Measurements from ENCODE around the gene CDRT4. TPM values are rescaled to one million over a fixed set of nuclear protein-coding genes. Genes with fewer than 3 reads are reported as not detected.
A peak's percentile ranks its signal among the peaks of the same experiment; 100 is the strongest.

The CDRT4 gene
- total RNA-seq, 1 donor from 2014 or later: 6.9 TPM

DNA sequence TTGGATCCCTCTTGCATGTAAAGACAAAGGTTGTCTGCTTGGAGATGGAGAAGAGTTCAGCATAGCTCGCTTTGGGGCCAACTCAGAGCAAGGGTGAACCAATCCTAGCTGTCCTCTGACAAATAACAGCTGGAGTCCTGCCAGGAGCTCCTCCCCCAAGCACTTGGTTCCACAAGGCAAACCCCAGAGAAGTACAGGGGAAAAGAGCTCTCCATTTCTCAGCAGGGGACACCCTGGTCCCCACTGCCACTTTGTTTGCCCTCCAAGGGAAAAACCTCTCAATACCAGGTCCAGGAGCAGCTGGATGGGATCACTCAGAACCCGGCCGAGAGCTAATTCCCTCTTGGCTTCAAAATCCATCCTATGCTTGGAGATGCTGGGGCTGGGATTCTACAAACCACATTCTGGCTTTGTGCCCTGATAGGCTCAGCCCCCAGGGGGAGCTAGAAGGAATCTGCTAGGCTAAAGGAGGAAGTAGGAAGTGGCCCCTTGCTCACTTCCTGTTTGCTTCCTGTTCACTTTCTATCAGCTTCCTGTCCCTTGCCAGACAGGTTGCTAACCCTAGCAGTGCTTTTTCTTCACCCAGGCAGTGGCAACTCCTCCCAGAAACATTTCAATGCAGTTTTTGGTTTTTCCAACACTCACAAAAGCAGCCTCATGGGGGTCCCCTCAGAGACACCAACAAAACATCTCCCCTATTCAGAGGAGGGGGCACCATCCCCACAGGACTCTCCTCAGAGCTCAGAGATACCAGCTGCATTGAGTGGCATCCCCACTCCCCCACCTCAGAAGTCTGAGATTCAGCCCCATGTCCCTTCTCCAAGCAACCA is 30.7 kb downstream of the CDRT4 start:
- DNase-seq (ENCODE audit: low spot score in 2 of 2) (peak in 1 of 2 donors; percentile 24), FAIRE-seq (no peak)

DNA sequence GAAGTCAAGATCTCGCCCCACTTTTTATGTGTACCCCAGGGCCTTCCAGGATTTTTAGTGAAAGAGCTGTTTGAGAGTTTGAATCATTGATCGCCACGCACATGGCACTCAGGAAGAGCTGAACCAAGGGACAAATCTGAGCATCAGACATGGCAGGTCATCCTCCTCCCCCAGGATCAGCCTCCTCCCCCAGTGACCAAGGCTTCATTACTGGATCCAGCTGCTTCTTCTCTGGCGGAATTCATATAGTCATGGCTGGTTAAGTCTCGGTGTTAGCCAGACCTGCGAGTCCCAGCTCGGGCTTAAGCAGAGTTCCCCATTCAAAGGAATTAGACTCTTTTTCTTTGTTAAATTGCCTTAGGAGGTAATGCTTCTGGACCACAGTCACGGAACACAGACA is 32.5 kb downstream of the CDRT4 start:
- no peak for DNase-seq (ENCODE audit: low spot score in 2 of 2)
- no peak for FAIRE-seq

DNA sequence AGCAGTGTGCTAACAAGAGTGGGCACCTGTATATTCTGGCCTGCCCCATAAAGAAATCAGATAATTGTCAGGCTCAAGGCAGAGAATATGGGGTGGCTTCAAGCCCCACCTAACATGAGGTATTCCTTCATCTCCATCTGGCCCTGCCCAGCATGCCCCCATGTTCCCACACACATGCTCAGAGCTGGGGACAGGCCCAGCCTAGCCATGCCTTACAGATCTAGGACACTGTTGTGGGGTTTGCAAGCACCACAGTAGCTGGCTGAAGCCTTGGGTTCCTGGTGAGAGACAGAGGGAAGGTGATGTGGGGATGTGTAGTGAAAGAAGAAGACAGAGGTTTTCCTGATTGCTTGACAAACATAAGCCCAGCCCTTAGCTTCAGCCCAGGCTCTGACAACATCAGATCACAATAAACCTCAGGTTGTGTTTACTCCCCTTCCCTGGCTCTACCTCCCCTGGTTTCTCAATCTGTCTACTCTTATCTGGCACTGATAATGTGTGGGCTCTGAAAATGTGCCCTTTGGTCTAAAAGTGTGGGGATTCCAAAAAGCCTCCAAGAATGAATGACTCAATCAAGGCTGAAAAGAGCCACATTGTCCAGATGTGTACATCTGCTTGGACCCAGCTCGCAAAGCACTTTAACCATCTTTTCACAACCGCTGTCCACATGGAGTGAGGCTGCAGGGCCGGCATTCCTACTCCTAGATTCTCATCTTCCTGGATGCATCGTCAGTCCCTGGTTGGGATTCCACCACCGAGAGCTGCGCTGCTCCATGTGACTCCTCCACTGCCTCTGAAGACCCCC is 34.4 kb downstream of the CDRT4 start:
- no peak for FAIRE-seq

GRCh38 chr17:15431766-15432165 is 35.7 kb downstream of the CDRT4 start:
- DNase-seq (ENCODE audit: low spot score in 2 of 2) (no peak), FAIRE-seq (no peak)

More for the DNA sequence above, 34.4 kb downstream of the CDRT4 start:
- no peak for DNase-seq (ENCODE audit: low spot score in 2 of 2)

DNA sequence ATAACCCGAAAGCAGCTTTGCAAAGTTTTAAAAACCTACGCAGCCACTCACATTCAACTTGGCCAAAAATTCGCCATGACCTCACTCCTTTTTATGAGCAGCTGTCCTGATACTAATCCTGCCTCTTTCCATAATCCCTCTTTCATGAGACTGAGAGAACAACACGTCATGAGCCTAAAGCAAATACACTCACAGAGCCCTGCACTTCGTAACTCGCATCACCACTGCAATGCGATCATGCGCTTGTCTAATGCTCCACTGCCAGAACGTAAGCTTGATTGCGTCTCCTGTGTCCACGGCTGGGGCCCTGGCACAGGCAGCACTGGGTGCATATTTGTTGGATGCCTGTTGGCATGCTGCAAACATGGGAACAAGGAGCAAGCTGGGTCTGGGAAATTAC is 36.2 kb downstream of the CDRT4 start:
- FAIRE-seq: no peak
- DNase-seq (ENCODE audit: low spot score in 2 of 2): no peak

DNA sequence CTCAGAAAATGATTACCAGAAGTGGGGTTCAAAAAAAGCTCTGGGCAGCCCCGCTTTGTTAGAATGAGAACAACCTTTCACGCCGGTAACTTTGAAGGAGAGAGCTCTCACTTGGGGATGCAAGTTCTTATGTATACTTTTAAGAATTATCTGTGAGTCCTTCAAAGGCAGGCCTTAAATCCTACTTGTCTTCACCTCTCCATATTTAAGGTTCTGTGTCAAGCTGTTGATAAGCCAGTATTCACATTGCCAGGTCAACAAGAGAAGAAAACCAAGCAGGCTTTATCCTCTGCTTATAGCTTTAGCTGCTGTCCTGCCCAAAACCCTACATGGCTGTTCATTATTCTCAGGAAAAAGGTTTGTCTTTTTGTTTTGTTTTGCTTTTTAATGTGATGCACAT is 42.9 kb downstream of the CDRT4 start:
- DNase-seq (ENCODE audit: low spot score in 2 of 2) (no peak), FAIRE-seq (no peak)

DNA sequence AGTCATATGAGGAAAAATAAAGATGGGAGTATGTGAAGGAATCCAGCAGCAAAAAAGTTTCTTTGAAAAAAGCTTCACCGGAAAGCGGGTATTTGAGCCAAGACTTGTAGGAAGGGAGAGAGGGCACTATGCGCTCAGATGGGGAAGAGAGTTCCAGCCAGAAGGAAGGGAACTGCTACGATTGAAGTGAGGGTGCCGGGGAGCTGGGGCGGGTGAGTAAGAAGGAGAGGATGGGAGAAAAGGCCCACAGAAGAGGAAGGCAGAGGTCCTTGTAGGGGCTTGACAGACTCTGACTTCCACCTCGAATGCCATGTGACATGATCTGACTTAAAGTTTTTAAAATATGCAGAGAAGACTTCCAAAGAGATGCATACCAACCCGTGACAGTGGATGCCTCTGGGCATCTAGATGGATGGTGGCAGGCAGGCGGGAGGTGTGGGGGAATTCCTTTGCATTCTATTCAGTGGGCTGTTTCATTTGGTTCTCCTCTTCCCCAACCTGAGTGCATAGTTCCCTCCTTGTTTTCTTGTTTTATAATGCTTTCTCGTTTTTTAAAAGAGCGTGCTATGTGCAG is 44.9 kb downstream of the CDRT4 start:
- FAIRE-seq: no peak

DNA sequence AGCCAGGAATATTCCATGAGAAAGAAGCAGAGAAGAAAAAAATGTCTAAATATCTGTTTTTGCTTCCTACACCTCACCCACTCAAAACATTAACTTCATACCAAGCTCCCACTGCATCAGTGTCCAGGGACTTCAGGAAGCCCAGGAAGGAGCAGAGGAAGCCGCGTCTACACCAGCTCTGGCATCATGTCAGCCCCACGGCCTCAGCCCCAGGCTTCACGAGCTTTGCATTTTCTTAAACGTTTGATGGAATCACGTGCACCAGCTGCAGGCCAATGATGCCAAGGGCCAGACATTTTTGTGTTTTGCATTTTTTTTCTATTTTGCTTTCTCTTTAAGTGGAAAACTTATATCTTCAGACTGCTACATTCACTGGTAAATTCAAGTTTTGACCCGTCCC is 48.6 kb downstream of the CDRT4 start:
- no peak for FAIRE-seq
- DNase-seq (ENCODE audit: low spot score in 2 of 2): no peak

More for the DNA sequence above, 44.9 kb downstream of the CDRT4 start:
- no peak for DNase-seq (ENCODE audit: low spot score in 2 of 2)

GRCh38 chr17:15414532-15415306 is 52.7 kb downstream of the CDRT4 start:
- no peak for FAIRE-seq

GRCh38 chr17:15413101-15413771 is 54.2 kb downstream of the CDRT4 start:
- FAIRE-seq (no peak), DNase-seq (ENCODE audit: low spot score in 2 of 2) (no peak)

More at GRCh38 chr17:15414532-15415306, 52.7 kb downstream of the CDRT4 start:
- DNase-seq (ENCODE audit: low spot score in 2 of 2): no peak

DNA sequence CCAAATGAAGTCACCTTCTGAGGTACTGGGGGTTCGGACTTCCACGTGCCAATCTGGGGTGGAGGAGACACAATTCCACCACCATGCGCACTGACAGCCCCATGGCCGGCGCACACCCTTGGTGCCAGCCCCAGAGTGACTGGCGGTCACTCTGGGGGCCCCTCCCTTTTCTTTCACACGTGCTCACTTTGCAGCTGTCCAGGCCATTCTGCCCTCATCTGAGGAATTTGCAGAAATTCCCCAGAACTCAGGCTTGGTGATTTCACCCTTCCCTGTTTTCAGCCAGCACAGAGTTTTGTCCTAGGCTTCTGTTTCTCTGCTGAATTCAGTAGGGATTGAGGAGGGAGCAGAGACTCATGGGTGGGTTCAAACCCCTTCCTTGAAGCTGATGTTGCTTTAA is 54.8 kb downstream of the CDRT4 start:
- DNase-seq (ENCODE audit: low spot score in 2 of 2): no peak
- FAIRE-seq: no peak

GRCh38 chr17:15411384-15412198 is 55.8 kb downstream of the CDRT4 start:
- DNase-seq (ENCODE audit: low spot score in 2 of 2) (no peak), FAIRE-seq (no peak)

- FAIRE-seq (no peak), DNase-seq (ENCODE audit: low spot score in 2 of 2) (no peak)
These were observed 57.6 kb downstream of the CDRT4 start for GRCh38 chr17:15409721-15410250.

GRCh38 chr17:15408803-15409202 is 58.6 kb downstream of the CDRT4 start:
- FAIRE-seq: no peak
- DNase-seq (ENCODE audit: low spot score in 2 of 2): no peak

DNA sequence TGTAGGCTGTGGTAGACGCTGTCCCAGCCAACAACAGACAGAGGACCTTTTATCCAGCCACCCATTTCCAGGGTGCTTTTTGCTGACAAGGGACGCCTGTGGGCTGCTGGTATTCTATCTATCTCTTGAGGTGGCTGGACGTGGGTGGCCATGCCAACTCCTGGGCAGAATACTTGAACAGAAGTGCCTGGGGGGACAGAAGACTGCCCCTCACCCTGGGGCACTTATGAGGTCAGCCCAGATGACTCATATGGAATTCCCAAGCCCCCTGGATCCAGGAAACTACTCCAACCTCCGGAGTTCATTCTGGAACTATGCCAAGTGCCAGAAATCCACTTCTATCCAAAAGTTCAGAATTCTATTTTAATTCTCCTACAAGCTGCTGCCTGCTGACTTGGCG is 61.3 kb downstream of the CDRT4 start:
- DNase-seq (ENCODE audit: low spot score in 2 of 2): no peak
- no peak for FAIRE-seq

- FAIRE-seq (no peak), DNase-seq (ENCODE audit: low spot score in 2 of 2) (no peak)
These were observed 62.4 kb downstream of the CDRT4 start for GRCh38 chr17:15405058-15405415.

GRCh38 chr17:15404106-15405057 is 63.0 kb downstream of the CDRT4 start:
- no peak for DNase-seq (ENCODE audit: low spot score in 2 of 2)
- no peak for FAIRE-seq

Data from frontal cortex (tissue), 4 donors.